Small intestine (tissue), 7 donors: ENCODE data around the gene LAMB1. TPM values are rescaled to one million over a fixed set of nuclear protein-coding genes. Genes with fewer than 3 reads are reported as not detected.

Experiments
- DNase-seq, 2 donors: peaks; one replicate each; pipeline versions ENCODE4 v3.0.0 to v3.0.0-alpha.2; 2013
- FAIRE-seq: peaks from 2 replicates; lab custom pipeline; 2012; peaks lifted over from hg19 to GRCh38; lab: Jason Lieb, UNC
- H3K27ac ChIP-seq, 3 donors: one replicate each; pipeline ENCODE4 v1.5.1; 2013; ENCODE audit warnings: low read length in 2 of 3, mild to moderate bottlenecking in 2 of 3, control low read depth in 1 of 3, inconsistent platforms in 1 of 3, low read depth in 1 of 3, moderate library complexity in 1 of 3
- H3K27me3 ChIP-seq, 3 donors: one replicate each; pipeline ENCODE4 v1.6.1; 2013; ENCODE audit warnings: low read length in 3 of 3, inconsistent platforms in 1 of 3; ENCODE audit not compliant: control insufficient read depth in 3 of 3, insufficient read depth in 3 of 3
- H3K36me3 ChIP-seq, 3 donors: one replicate each; pipeline ENCODE4 v1.6.1; 2013; ENCODE audit warnings: low read length in 3 of 3, inconsistent platforms in 1 of 3, low read depth in 1 of 3, mild to moderate bottlenecking in 1 of 3, moderate library complexity in 1 of 3; ENCODE audit not compliant: control insufficient read depth in 3 of 3, insufficient read depth in 2 of 3
- H3K4me1 ChIP-seq, 3 donors: one replicate each; pipeline ENCODE4 v1.6.1; 2013; ENCODE audit warnings: low read length in 2 of 3, inconsistent platforms in 1 of 3, low read depth in 1 of 3, mild to moderate bottlenecking in 1 of 3, moderate library complexity in 1 of 3; ENCODE audit not compliant: control insufficient read depth in 3 of 3, insufficient read depth in 2 of 3
- H3K4me3 ChIP-seq, 3 donors: one replicate each; pipeline ENCODE4 v1.5.1; 2013; ENCODE audit warnings: low read length in 3 of 3, control low read depth in 1 of 3, inconsistent platforms in 1 of 3, low read depth in 1 of 3, mild to moderate bottlenecking in 1 of 3, moderate library complexity in 1 of 3
- H3K9me3 ChIP-seq, 2 donors: one replicate each; pipeline ENCODE4 v1.6.1; 2013; ENCODE audit warnings: low read depth in 1 of 2, low read length in 1 of 2; ENCODE audit not compliant: control insufficient read depth in 2 of 2, insufficient read depth in 1 of 2
- WGBS, 3 donors: extraction: QIAGEN DNeasy Blood & Tissue Kit; methylation state at CpG; one replicate each; pipeline ENCODE4 v1.1.7; 2013; 5-methylcytosine and 5-hydroxymethylcytosine counted together
- polyA plus RNA-seq, 4 donors: library from polyadenylated mRNA; stranded (reverse) in 3 of 4; unstranded in 1 of 4; fragments of 200-250 nt in 3 of 4; fragments of 120-200 nt in 1 of 4; gene quantifications; one replicate each; pipeline versions ENCODE4 v1.2.1 to v1.2.3, GENCODE V29; 2013
- donor health status: healthy with polysubstance abuse.
- donor health status: control.
- donor health status: control.
- donor health status: Bipolar disorder and iron deficiency.
- donor health status: healthy.

Gene LAMB1
- polyA plus RNA-seq, 4 donors = 15.9 to 190 (median 71.5) TPM

DNA sequence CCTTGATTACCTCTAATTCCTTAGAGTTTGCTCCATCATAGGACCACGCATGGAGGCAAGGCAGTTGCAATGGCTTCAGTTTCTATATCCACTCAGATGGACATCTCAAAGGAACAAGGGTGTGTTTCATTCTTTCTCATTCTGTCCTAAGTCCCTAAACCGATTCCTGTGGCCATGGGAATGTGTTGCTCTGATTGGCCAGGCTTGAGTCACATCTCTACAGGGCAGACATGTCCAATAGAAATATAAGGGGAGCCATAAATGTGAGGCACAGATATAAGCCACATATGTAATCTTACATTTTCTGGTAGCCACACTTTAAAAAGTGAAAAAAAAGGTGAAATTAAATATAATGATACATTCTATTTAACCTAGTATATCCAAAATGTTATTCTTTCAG, 128.8 kb downstream of the LAMB1 start:
- Histone ChIP-seq H3K4me1 (peaks cover 0 to 4% (median 0%) of the 10 kb centered on the region in 3 donors), H3K27me3 (no peaks in the 10 kb centered on the region), H3K4me3 (no peak overlapping the region), H3K27ac (no peak overlapping the region), H3K9me3 (no peaks in the 10 kb centered on the region), H3K36me3 (no peaks in the 10 kb centered on the region)
- DNase-seq = peak in 1 of 2 donors; percentile 24
- 46 to 76% (median 58%) methylated on average over 2 of the region's 2 CpGs for WGBS, 3 donors
- FAIRE-seq = no peak

Other genes with a start within 250 kb of the LAMB1 start
- 100 to 1,000 TPM in 2 of 4 donors, 10 to 100 TPM in 2; 56.0 to 295 (median 96.4) TPM for gene SLC26A3, start 199.9 kb downstream of the LAMB1 start, polyA plus RNA-seq
- gene DLD, start 112.0 kb downstream of the LAMB1 start, polyA plus RNA-seq = 100 to 1,000 TPM in 1 of 4 donors, 10 to 100 TPM in 3; 45.4 to 153 (median 84.0) TPM
- gene LAMB4, start 127.2 kb upstream of the LAMB1 start, polyA plus RNA-seq = 1 to 10 TPM in 1 of 4 donors, under 1 TPM in 3; 0.12 to 3.5 (median 0.51) TPM